ENCODE data around the gene DUS1L. TPM values are rescaled to one million over a fixed set of nuclear protein-coding genes. Genes with fewer than 3 reads are reported as not detected.

Gene DUS1L
- total and polyA plus RNA-seq, 2 experiments from 2014 or later, result 66.0 to 122 TPM

GRCh38 chr17:82016061-82016874 is 49.3 kb downstream of the DUS1L start:
- Mint-ChIP-seq H3K27me3 (ENCODE audit: insufficient read depth, low read depth, poor library complexity) (peaks cover 10% of the 10 kb centered on the region), H3K27ac (no peak overlapping the region), H3K4me1 (no peaks in the 10 kb centered on the region), H3K36me3 (ENCODE audit: low read depth) (peaks cover 6% of the 10 kb centered on the region; the same call in 1 of the 3 replicates), H3K9me3 (no peaks in the 10 kb centered on the region), H3K4me3 (no peak overlapping the region)
- Histone ChIP-seq H3K9me2 (ENCODE audit: insufficient read depth) (no peaks in the 10 kb centered on the region), H3K27ac (ENCODE audit: low read depth) (no peak overlapping the region), H3K4me2 (no peak overlapping the region), H3K4me1 (ENCODE audit: insufficient read depth) (peaks cover 1% of the 10 kb centered on the region; the same call in 1 of the 2 replicates), H3K27me3 (ENCODE audit: insufficient read depth) (no peaks in the 10 kb centered on the region), H4K20me1 (replicated peaks; ENCODE audit: insufficient read depth) (peaks cover under 1% of the 10 kb centered on the region), H2AFZ (no peak overlapping the region), H3F3A (replicated peaks; ENCODE audit: low read depth) (0 out of 2 replicates have a peak, but pooled peaks cover 8% of the 10 kb centered on the region), H3K79me2 (replicated peaks; ENCODE audit: insufficient read depth) (peaks cover 3% of the 10 kb centered on the region; the same call in 1 of the 2 replicates), H3K36me3 (ENCODE audit: insufficient read depth) (no peaks in the 10 kb centered on the region), H3K4me3 (no peak overlapping the region)
- no peak for TF ChIP-seq EZH2phosphoT487 (IDR thresholded peaks at IDR 0.05; ENCODE audit: unreplicated experiment)
- no peak for TF ChIP-seq NANOG (IDR thresholded peaks at IDR 0.05; ENCODE audit: borderline replicate concordance)
- no peak for TF ChIP-seq CTCF (conservative IDR thresholded peaks at IDR 0.05; ENCODE audit: low read depth in 2 of 2)
- TF ChIP-seq ETS1 (IDR thresholded peaks at IDR 0.05), result no peak
- TF ChIP-seq ZNF462 (CRISPR knock-in tag; IDR thresholded peaks at IDR 0.05), result no peak
- TF ChIP-seq REST (IDR thresholded peaks at IDR 0.05; ENCODE audit: unreplicated experiment), result no peak
- no peak for TF ChIP-seq STAT1 (IDR thresholded peaks at IDR 0.05; ENCODE audit: unreplicated experiment)
- TF ChIP-seq JUNB (IDR thresholded peaks at IDR 0.05; ENCODE audit: unreplicated experiment), result no peak
- TF ChIP-seq ZNF331 (CRISPR knock-in tag; IDR thresholded peaks at IDR 0.05; ENCODE audit: low read depth), result no peak
- TF ChIP-seq EZH2 (IDR thresholded peaks at IDR 0.05; ENCODE audit: low read depth, unreplicated experiment), result no peak
- DNase-seq (ENCODE audit: low spot score), result no peak
- ATAC-seq, result no peak

Measured in GM23338 (cell line).